Amygdala (tissue), 56 donors: ENCODE data around the gene MASP1.
"Not testable (repeated sequence)": the region's sequence is repeated elsewhere in the genome, so short reads cannot be mapped to it uniquely, and the experiment has no call there.

ENCODE experiments used
- DNase-seq, 56 donors: peaks; one replicate each; lab custom pipeline; 2025; lab: John Stamatoyannopoulos, UW

Gene MASP1

GRCh38 chr3:187237741-187238140 lies 53.8 kb downstream of the MASP1 start:
- DNase-seq: no peak

GRCh38 chr3:187236962-187237361 lies 54.6 kb downstream of the MASP1 start:
- no peak for DNase-seq

DNA sequence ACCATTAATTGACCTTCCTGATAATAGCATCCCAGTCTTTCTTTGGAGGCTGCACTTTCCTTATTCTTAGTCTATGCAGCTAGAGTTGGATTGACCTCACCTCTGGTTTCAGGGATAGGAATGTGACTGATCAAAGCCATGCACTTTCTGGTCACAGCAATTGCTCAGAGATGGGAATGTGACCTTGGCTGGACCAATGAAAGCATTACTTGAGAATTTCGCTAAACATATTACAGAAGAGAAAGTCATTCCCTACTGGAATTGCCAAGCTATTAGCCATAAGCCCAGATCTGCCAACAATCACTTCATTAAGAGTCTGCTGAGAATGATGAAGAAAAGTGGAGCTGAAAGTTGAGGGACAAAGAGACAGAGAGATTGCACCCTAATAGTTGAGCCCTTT lies 61.5 kb downstream of the MASP1 start:
- no peak for DNase-seq

DNA sequence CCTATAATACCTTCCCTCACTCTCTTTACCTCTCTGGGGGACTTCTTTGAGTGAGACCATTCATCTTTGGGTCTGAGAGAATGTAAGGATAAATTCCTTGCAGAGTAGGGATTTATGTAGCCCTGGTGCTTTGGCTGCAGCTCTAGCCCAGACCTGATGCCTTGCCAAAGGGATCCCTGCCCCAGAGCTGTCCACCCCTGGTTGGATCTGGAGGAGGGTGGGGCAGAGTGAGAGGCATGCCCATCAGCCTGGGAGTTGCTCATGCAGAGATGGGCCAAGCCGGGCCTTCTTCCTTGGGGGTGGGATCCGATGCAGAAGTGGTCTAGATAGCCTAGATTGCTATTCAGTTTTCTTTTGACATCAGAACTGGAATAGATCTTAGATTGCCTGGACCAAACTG lies 62.8 kb downstream of the MASP1 start:
- no peak for DNase-seq

DNA sequence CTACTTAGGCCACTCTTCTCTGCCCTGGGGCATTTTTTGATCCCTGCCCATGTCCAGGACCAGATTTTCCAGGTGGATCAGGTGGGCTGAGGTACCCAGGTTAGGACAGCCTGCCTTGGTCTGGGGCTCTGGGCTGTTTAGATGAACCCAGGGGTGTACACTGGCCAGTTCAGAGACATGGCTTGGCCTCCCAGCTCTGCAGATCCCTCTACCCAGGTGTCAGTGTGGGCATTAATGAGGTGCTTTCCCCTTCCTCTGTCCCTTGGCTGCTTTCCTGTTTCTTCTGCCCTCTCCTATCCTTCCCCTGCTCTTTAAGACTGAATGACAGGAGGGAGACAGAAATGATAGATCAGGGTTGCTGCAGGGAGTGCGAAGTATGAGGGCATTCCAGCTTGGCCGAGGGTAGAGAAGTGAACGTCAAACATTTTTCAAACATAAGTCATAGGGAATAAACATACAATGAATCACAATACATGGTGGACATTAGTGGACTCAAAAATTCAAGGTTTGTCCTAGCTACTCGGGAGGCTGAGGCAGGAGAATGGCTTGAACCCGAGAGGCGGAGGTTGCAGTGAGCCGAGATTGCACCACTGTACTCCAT lies 63.8 kb downstream of the MASP1 start:
- no peak for DNase-seq

DNA sequence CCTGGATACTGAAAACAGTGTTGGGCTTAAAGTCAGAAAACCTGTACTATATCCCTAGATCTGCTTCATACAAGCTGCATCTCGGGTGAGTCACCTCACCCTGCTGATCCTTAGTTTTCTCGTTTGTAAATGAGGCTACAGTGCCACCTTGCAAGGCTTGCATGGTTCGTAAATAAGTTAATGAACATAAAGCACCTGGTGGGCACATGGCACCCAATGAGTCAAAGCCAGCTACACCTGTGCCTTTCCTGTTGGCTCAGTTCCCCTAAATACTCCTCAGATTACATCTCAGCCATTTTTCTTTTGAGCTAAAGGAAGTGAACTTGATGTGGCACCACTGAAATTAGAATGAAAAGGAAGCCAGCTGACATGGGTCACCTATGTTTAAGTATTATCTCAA lies 67.7 kb downstream of the MASP1 start:
- DNase-seq: no peak

- no peak for DNase-seq
These were observed 68.7 kb downstream of the MASP1 start for GRCh38 chr3:187222801-187223200.

DNA sequence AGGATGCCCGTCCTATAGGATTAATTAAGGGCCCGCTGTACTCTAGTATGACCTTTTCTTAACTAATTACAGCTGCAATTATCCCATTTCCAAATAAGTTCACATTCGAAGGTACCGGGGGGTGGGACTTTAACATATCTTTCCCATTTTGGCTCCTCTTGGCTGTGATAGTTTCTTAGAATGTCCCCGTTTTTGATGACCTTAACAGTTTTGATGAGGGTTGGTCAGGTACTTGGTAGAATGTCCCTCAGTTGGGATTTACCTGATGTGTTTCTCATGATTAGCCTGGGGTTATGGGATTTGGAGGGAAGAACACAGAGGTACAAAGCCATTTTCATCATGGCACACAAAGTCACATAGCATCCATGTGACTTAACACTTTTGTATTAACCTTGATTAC lies 76.1 kb downstream of the MASP1 start:
- no peak for DNase-seq

DNA sequence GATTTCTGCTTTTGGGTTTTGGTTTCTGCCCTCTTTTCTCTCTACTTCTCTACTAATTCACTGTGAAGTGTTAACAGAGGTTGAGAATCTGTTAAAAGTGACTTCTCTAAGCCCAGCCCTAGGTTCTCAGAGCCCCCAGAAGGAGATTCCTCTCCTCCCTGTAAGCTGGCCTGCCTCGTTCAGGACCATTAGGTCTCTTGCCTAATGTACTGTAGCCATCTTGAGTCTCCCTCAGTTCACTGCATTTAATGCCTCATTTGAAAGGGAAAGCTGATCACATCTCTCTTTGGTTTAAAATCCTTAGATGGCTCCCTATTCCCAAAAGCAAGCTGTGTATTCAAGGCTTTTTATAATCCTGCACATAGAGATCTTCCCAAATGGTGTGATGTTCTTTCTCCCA lies 77.9 kb downstream of the MASP1 start:
- DNase-seq: no peak

GRCh38 chr3:187212705-187213104 lies 78.8 kb downstream of the MASP1 start:
- DNase-seq: peak in 1 of 56 donors; percentile 11

GRCh38 chr3:187212196-187212545 lies 79.4 kb downstream of the MASP1 start:
- DNase-seq: no peak

GRCh38 chr3:187211532-187212195 lies 79.9 kb downstream of the MASP1 start:
- DNase-seq: no peak

DNA sequence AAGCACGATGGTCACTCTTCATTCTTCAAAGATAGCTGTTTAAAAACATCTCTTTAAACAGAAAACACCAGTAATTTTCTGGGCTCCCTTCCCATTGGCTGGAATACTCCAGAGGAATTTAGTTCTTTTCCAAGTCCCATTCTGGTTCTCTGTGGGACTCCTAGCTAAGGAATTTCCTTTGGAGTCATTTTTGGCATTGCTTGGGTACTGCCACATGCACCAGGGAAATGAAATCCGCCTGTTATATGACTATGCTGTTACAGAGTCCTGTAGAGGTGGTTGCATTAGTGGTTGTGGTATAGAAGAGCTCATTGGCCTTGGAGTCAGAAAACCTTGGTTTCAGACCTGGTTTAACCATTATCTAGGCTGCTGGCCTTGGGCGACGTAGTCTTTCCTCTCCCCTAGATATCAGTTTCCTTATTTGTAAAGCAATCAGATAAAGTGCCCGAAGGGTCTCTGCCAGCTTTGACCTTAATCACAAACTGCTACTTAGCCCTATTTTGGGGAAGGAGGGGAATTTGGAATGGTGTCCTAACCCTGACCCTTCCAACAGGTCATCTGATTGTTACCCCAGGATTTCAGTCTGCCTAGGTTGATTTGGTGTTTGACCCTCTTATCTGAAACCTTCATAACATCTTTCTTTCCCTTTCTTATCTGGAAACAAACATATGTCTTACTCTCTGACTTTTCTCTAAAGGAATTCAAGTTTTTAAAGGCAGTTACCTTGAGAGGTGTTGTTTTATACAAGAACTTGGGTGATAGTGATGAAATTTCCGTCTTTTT lies 80.8 kb downstream of the MASP1 start:
- DNase-seq: no peak

DNA sequence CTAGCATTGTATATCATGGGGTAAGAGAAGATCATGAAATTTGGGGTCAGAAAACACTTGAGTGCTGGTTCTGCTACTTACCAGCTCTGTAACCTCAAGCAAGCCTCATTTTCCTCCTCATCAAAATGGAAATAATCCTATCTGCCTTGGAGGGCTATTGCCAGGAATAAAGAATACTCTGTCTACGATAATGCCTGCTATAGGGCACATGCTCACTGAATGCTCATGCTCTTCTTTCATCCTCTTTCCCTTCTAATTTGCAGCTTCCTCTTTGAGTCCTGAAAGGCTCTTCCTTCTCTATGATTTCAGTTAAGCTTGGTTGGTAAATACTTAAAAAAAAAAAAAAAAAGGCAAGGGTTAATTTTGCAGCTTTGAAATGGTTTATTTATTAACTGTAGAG lies 81.4 kb downstream of the MASP1 start:
- DNase-seq: no peak

GRCh38 chr3:187209491-187209890 lies 82.0 kb downstream of the MASP1 start:
- peak in 1 of 56 donors; percentile 12 for DNase-seq

DNA sequence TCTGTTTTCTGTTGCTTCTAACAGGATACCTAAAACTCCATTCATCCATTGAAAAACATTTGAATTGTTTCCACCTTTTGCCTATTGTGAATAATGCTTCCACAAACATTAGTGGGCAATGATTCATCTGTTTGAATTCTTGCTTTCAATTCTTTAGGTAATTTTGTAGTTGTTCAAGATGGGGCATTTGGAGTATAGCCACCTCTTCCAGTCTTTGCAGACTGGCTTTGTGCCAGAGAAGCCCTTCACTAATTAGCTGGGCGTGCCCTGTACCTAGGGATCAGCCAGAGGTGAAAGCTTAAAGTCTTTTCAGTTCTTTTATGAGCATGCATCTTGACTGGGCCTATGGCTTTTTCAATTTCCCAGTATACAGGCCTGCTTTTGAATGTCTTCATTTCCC lies 83.4 kb downstream of the MASP1 start:
- no peak for DNase-seq

GRCh38 chr3:187207624-187208023 lies 83.9 kb downstream of the MASP1 start:
- no peak for DNase-seq

- DNase-seq: no peak
These were observed 84.5 kb downstream of the MASP1 start for GRCh38 chr3:187207062-187207461.

DNA sequence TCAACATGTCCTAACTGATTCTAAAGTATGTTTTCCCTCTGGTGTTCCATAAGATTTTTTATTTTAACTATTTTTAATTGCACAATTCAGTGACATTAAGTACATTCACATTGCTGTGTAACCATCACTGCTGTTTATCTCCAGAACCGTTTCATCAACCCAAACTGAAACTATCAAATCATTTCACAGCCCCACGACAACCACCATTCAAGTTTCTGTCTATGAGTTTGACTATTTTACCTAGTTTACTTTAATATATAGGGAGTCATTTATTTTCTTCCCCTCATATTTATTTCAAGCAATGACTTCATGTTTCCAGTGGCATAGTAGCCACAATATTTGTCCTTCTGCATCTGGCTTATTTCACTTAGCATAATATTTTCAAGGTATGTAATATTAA lies 85.9 kb downstream of the MASP1 start:
- no peak for DNase-seq

- DNase-seq: not testable (repeated sequence)
These were observed 92.0 kb downstream of the MASP1 start for GRCh38 chr3:187199463-187200050.

GRCh38 chr3:187198490-187198889 lies 93.0 kb downstream of the MASP1 start:
- no peak for DNase-seq

- peak in 17 of 56 donors; percentile 0 to 30 (median 12) for DNase-seq
These were observed 94.2 kb downstream of the MASP1 start, which contains the start of gene RTP1 for GRCh38 chr3:187197335-187197649. TSS of gene RTP1 (plus strand) at chr3:187197486. CDS start at chr3:187197516, 30 bp downstream.
